Measurements from ENCODE around the gene SLAIN2. TPM values are rescaled to one million over a fixed set of nuclear protein-coding genes. Genes with fewer than 3 reads are reported as not detected.
"Not testable (repeated sequence)": the region's sequence is repeated elsewhere in the genome, so short reads cannot be mapped to it uniquely, and the experiment has no call there.

The SLAIN2 gene
- total RNA-seq, result 100 to 1,000 TPM in 1 of 2 donors, 10 to 100 TPM in 1; 82.1 to 199 TPM

DNA sequence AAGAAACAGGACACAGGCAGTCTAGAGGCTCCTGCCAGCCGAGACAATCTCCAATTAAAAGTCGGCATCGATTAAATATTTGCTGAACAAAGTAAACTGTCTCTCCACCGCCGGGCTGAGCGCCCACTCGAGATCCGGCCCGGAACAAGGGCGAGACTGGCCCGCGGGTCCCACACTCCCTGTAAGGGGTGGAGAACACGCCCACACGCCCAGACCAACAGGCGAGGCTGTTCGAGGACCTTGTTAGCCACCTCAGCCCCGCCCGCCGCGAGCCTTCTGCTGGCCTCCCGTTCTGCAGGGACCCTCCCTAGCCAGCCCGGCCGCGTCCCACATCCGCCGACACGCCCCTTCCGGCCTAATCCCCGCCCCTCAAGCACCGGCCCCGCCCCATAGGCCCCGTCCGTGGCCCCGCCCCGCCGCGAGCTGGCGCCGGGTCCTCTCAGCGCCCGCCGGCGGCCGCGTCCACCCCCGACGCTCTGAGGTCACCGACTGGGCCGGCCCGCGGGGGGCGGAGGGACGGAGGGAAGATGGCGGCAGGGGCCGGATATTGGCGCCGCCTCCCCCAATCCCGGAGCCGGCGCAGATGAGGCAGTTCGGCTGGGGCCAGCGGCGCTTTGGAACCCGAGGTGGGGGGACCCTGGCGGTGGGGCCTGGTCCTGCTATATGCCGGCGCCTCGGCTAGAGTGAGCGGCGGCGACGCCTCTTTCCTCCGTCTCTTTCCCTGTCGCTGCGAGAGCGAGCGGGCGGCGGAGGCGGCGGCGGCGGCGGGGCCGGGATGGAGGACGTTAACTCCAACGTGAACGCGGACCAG lies at the start of gene SLAIN2:
TSS of gene SLAIN2 (plus strand) at position 565 of the 811 bp plus-strand sequence. CDS start at position 776, 211 bp downstream.
- peaks cover 0 to 39% of the 10 kb centered on the region in 2 donors for H3K4me1 ChIP-seq
- H3K27ac ChIP-seq, result peak within 1 kb of the TSS; percentile 94 to 99
- no peaks in the 10 kb centered on the region for H3K9me3 ChIP-seq
- no peaks in the 10 kb centered on the region for H3K27me3 ChIP-seq
- TF ChIP-seq, protein P1, sequence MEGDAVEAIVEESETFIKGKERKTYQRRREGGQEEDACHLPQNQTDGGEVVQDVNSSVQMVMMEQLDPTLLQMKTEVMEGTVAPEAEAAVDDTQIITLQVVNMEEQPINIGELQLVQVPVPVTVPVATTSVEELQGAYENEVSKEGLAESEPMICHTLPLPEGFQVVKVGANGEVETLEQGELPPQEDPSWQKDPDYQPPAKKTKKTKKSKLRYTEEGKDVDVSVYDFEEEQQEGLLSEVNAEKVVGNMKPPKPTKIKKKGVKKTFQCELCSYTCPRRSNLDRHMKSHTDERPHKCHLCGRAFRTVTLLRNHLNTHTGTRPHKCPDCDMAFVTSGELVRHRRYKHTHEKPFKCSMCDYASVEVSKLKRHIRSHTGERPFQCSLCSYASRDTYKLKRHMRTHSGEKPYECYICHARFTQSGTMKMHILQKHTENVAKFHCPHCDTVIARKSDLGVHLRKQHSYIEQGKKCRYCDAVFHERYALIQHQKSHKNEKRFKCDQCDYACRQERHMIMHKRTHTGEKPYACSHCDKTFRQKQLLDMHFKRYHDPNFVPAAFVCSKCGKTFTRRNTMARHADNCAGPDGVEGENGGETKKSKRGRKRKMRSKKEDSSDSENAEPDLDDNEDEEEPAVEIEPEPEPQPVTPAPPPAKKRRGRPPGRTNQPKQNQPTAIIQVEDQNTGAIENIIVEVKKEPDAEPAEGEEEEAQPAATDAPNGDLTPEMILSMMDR (IDR thresholded peaks at IDR 0.05), result peak in 1 of 2 donors; percentile 25
- DNase-seq (ENCODE audit: low spot score), result peak; percentile 98
- H3K4me3 ChIP-seq, result peak within 1 kb of the TSS; percentile 86 to 95
- no peaks in the 10 kb centered on the region for H3K36me3 ChIP-seq

DNA sequence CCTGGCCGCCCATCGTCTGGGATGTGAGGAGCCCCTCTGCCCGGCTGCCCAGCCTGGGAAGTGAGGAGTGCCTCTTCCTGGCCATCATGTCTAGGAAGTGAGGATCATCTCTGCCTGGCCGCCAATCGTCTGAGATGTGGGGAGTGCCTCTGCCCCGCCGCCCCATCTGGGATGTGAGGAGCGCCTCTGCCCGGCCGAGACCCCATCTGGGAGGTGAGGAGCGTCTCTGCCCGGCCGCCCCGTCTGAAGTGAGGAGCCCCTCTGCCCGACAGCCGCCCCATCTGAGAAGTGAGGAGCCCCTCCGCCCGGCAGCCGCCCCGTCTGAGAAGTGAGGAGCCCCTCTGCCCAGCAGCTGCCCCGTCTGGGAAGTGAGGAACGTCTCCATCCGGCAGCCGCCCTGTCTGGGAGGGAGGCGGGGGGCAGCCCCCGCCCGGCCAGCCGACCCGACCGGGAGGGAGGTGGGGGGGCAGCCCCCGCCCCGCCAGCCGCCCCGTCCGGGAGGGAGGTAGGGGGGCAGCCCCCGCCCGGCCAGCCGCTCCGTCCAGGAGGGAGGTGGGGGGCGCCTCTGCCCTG lies 49.0 kb upstream of the SLAIN2 start:
- H3K36me3 ChIP-seq; H3K4me3 ChIP-seq; H3K4me1 ChIP-seq; DNase-seq (ENCODE audit: low spot score); H3K9me3 ChIP-seq; H3K27ac ChIP-seq; H3K27me3 ChIP-seq: not testable (repeated sequence)

DNA sequence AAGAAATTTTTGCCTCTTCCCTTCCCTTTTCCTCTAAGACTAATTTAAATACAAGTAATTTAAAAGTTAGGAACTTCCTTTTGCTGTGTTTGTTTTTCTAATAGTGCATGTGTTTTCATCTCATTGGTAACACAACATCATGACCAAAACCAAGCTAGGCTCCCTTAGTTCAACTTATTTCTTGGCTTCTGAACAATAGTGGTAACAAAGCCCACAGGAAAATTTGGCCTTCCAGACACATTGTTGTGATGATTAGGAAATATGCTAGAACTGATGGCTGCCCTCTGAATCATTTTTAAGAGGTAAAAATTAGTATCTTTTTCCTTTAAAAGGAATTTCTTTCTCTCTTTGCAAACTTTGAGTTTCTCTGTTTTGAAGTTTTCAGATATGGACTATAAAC lies 46.2 kb upstream of the SLAIN2 start:
- no peak for DNase-seq (ENCODE audit: low spot score)
- H3K36me3 ChIP-seq, result no peaks in the 10 kb centered on the region
- no peak overlapping the region for H3K27ac ChIP-seq
- TF ChIP-seq, protein P1 (IDR thresholded peaks at IDR 0.05), result no peak
- H3K4me3 ChIP-seq, result no peak overlapping the region
- no peaks in the 10 kb centered on the region for H3K4me1 ChIP-seq
- H3K9me3 ChIP-seq, result no peaks in the 10 kb centered on the region
- H3K27me3 ChIP-seq, result no peaks in the 10 kb centered on the region

DNA sequence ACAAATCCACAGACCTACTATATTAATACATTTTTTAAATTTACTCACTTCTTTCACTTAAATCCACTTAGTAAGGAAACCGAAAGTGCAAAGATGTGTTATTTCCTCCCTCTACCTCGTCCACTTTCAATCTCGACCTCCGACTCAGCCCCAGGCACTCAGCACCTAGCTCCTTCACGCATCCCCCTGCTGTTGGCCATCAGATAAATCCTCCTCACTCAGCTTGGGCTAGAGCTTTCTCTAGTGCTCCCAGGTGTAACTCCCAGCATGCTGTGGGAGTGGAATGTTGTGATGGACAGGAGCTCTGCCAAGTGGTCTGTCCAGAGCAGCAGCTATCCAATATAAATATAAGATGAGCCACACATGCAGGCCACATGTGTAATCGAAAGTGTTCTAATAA lies 45.0 kb upstream of the SLAIN2 start:
- Histone ChIP-seq H3K4me1 (no peaks in the 10 kb centered on the region), H3K4me3 (no peak overlapping the region), H3K27ac (no peak overlapping the region), H3K27me3 (no peaks in the 10 kb centered on the region), H3K36me3 (no peaks in the 10 kb centered on the region), H3K9me3 (no peaks in the 10 kb centered on the region)
- DNase-seq (ENCODE audit: low spot score), result no peak
- TF ChIP-seq, protein P1 (IDR thresholded peaks at IDR 0.05), result no peak

DNA sequence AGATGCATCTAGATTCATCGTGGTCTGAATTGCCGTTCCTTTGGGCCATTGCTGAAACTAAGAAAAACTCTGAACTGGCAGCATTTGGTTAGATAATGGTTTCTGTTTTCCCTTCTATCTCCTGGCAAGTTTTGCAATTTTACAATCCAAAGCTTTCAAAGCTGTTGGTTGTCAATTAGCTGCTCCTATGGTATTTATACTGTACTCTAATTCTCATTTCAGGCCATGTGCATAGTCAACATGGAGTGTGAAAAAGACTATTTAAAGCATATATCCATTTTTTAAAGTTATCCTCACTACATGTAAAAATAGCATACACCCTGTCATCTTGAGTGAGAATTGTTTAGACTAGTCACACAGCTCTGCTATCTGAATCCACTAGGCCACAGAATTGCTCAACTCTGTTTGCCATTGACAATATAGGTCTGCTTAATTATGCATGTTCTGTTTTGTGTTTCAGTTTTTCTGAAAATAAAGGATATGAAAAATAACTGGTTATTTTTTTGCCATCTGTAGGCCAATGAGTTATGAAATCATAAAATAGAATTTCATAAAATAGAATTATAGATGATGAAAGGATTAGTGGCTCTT lies 44.0 kb upstream of the SLAIN2 start:
- DNase-seq (ENCODE audit: low spot score), result no peak
- Histone ChIP-seq H3K4me1 (no peaks in the 10 kb centered on the region), H3K27ac (no peak overlapping the region), H3K9me3 (no peaks in the 10 kb centered on the region), H3K27me3 (no peaks in the 10 kb centered on the region), H3K4me3 (no peak overlapping the region), H3K36me3 (no peaks in the 10 kb centered on the region)
- TF ChIP-seq, protein P1 (IDR thresholded peaks at IDR 0.05), result no peak

DNA sequence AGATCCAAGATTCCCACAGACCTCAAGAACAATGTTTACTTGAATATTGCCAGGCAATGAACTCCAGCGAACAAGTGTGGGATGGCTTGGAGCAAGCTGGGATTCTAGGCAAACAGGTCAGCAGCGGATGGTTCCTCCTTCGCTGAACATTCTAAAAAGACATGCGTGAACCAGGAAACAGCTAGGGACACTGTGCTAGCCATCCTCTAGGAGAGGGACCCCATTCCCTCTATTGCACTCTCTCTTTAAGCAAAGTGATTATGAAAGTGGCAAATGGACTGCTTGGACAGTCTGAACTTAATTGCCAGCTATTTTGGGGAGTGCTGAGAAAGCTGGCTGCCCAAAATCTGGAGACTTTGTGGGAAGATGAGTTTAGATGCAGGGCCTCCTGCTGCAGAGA lies 41.8 kb upstream of the SLAIN2 start:
- no peak for DNase-seq (ENCODE audit: low spot score)
- TF ChIP-seq, protein P1 (IDR thresholded peaks at IDR 0.05), result no peak
- Histone ChIP-seq H3K4me3 (no peak overlapping the region), H3K27me3 (no peaks in the 10 kb centered on the region), H3K36me3 (no peaks in the 10 kb centered on the region), H3K27ac (no peak overlapping the region), H3K9me3 (no peaks in the 10 kb centered on the region), H3K4me1 (no peaks in the 10 kb centered on the region)

Data from right atrium auricular region (tissue), 2 donors.